GOT3 (cell line): Measurements from ENCODE around the gene KRT2.

Experiments
- DNase-seq: peaks from one replicate; lab custom pipeline; 2025; ENCODE audit warnings: mixed read lengths; lab: John Stamatoyannopoulos, UW

Gene KRT2

GRCh38 chr12:52641468-52641867, 10.5 kb downstream of the KRT2 start:
- no peak for DNase-seq

- no peak for DNase-seq
Observed at GRCh38 chr12:52637299-52637698, 14.7 kb downstream of the KRT2 start.

DNA sequence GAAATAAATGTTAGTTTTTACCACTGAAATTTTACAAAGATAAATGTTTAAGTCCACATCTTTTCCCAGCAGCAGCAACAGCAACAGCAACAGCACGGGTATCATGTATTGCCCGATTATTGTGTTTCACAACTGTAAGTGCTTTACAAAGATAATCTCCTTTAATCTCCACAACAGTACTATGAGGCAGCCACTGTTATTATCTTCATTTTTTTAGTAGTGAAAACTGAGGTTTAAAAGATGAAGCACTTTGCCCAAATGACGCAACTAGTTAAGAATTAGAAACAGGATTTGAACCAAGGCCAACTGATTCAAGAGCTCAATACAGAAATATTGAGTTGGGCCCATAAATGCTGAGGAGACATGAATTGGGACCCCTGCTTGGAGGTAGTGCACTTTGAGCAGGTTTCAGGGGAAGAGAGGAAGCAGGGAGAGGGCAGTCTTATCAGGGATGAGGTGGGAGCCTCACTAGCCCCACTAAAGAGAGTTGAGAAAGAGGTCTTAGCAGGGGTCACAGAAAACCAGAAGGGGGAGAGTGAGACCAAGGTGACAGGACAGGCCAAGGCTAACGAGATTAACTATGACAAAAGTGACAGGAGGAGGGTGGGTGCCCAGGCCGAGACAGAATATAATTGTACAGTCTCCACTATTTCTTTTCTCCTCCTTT, 15.3 kb downstream of the KRT2 start:
- no peak for DNase-seq

DNA sequence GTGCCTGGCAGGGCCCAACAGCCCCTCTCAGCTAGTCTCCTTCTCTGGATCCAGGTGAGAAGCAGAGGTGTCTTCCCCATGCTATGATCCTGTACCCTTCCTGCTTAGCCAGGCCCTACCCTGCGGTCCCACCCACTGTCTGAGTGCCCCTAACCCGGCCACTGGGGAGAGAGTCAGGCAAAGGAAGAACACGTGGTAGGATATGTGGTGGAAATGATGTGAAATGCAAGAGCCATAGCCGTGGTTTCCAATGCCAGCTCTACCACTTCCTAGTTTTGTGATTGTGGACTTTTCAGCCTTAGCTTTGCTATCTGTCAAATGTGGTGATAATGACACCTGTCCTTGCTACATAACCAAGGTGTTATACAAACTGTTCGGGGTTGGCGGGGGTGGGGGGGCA, 15.8 kb downstream of the KRT2 start:
- no peak for DNase-seq

DNA sequence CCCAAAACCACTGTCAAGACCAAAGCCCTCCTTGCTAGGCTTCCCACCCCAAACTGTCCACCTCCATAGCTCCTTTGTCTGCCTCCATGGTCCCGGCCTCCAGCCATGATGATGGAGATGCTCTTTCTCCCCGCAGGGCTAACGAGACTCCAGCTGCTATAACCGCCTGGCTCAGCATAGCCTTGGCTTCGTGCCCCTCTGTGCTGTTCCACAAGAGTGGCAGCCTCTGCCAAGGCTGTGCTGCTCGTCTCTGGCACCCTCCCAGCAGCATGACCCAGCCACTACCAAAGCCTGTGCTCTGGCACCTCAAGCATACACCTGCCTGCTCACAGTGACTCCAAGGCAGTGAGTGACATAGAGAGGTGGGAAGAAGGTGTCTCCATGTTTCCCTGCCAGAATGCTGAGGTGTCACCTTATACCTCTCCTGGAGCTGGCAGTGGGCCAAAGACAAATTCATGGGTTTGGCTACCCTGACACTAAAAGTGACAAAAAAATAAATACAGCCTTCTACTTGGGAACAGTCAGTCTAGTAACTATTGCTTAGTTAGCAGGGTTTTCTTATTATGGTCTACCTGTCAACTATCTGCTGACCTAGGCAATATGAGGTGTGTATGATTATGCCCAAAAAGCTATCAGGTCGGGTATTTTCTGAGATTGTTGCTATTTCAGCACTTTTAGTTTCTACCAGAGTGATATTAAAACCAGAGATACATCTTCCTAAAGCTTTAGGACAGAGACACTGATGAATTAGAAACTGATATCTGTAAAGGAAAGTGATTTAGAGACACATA, 17.6 kb downstream of the KRT2 start:
- no peak for DNase-seq

GRCh38 chr12:52633383-52633782, 18.6 kb downstream of the KRT2 start:
- no peak for DNase-seq

GRCh38 chr12:52632656-52633055, 19.4 kb downstream of the KRT2 start:
- DNase-seq: no peak

GRCh38 chr12:52631676-52632459, 20.1 kb downstream of the KRT2 start:
- no peak for DNase-seq

- DNase-seq: no peak
Observed at GRCh38 chr12:52631264-52631663, 20.7 kb downstream of the KRT2 start.

GRCh38 chr12:52630599-52631200, 21.3 kb downstream of the KRT2 start:
- DNase-seq: no peak

- DNase-seq: no peak
Observed at GRCh38 chr12:52630008-52630500, 22.0 kb downstream of the KRT2 start.

DNA sequence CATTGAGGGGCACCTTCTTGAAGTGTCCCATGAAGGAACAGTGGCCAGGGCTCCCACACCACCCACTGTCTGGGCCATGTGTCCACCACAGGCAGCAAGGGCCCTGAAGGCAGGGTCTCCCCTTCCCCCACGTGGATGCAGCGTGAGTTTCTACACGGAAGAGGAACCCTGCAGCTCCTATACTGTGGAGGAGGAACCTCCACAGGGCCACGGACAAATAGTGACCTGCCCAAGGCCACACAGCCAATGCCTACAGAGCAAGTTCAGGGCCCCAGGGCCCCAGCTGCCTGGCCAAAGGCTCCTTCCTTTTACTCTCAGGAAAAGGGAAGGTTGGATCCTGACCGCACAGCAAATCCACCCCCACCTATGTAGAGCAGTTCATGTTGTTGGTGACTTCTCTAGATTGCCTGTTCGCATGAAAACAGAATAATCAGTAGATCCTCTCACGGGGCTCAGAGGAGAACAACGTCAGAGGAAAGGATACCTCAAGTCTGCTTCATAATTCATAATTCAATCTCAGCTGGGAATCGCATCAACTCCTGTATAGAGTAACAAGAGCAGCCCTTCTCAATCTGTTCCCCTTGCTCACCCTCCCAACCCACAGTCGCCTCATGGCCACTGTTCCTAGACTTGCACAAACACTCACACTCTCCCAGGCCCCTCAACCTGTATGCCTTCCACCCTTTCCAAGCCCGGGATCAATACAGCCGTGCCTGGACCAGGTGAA, 22.6 kb downstream of the KRT2 start:
- no peak for DNase-seq

- DNase-seq: no peak
Observed at GRCh38 chr12:52628841-52629240, 23.2 kb downstream of the KRT2 start.

DNA sequence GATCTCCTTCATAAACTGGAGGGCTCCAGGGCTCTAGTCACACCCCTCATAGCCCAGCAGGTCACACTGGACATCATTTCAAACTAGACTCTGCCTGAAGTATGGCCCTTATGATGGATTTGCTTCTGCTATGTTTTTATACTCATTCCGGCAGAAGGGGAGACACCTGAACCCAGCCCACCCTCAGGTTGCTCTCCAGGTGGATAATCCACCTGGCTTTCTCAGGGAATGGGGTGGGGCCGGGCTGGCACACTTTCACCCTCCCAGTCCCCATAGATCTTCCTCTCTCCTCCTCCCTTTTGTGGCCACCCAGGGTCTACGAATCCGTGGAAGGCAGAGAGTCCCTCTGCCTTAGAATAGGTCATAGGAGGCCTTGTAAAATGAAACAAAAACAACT, 23.9 kb downstream of the KRT2 start:
- no peak for DNase-seq

GRCh38 chr12:52627395-52628110, 24.5 kb downstream of the KRT2 start:
- no peak for DNase-seq

- no peak for DNase-seq
Observed at GRCh38 chr12:52622349-52622748, 29.7 kb downstream of the KRT2 start.

DNA sequence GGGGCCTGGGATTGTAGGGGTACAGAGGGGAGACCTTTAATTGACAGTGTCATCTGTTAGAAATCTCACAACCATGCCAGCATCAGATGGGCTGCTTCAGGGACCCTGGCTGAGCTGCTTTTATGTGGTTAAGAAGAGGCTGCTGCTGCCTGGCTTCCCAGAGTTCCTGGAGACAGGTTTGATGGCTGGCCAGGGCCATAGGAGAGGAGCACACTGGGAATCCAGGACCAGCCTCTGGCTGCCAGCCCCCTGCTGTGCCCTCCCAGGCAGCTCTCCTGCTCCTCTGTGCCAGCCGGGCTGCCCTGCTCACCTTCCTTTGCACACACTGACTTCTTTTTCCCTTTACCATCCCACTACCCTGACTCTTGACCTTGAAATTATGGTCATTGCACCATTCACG, 33.1 kb downstream of the KRT2 start:
- DNase-seq: no peak

DNA sequence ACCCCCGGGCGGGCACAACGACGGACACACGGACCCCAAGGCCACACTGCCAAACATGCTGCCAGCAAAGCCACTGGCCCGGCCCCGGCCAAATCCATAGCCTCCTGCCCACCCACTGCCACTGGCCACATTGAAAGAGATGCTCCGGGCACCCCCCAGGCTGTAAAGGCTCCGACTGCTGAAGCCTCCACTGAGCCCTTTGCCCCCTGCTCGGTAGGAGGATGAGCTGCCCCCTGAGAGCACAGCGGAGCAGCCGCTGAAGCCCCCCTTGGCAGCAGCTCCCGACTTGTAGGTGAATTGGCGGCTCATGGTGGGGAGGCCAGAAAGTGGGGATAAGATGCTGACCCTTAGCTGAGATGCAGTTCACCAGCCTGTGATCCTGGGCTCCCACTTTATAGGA, 33.8 kb downstream of the KRT2 start, which contains the start of gene KRT73:
KRT73 (minus strand) TSS at position 344 of the 400 bp plus-strand sequence; CDS start at position 309, 35 bp downstream.
- DNase-seq: no peak

- no peak for DNase-seq
Observed at GRCh38 chr12:52617403-52617785, 34.6 kb downstream of the KRT2 start.

GRCh38 chr12:52616680-52617402, 35.2 kb downstream of the KRT2 start:
- no peak for DNase-seq
